ENCODE measurements around the gene CHMP4A. TPM values are rescaled to one million over a fixed set of nuclear protein-coding genes. Genes with fewer than 3 reads are reported as not detected.

Gene CHMP4A
- total and polyA plus RNA-seq, 9 of the 15 experiments (the other 6 are each of a cell fraction or from before 2014, with no cell fraction given): 28.8 to 104 (median 52.7) TPM

DNA sequence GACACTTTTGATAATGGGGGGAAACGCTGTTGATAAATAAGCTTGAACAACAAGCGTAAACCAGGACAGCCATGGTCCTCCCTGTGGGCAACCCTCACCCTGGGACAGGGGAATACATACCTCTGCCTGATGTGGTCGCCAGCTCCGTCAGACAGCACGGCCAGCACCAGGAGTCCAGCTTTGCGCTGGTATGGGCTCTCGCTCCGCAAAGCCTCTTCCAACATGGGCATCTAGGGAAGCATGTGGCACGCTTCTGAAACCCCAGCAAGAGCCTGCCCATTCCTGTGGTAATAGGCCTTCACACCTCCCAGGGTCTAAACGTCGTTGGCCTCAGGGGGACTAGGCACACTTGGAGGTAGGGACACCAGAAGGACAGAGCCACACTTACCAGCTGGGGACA, 27.5 kb downstream of the CHMP4A start:
- POLR2A ChIA-PET: interaction anchor here (0.9 to 1.5 kb wide), 2 partner anchors 10 to 11 kb away, joined by 3 to 5 read pairs; partner anchors contain the start of gene TM9SF1
- intact Hi-C loops (cut with micrococcal nuclease) (no loop called here), in situ Hi-C loops (cut with MboI) (no loop called here)
- WGBS (ENCODE audit: insufficient coverage, low coverage, missing lambda C conversion rate): 87% methylated on average over 8 of the region's 11 CpGs
- BruUV-seq (replicated peaks): no TSS peak
- ATAC-seq (no peak), DNase-seq (ENCODE audit: extremely low read depth in 1 of 4, low spot score in 3 of 4) (no peak), FAIRE-seq (no peak)
- Histone ChIP-seq H3K9ac (ENCODE audit: insufficient read depth in 1 of 2, low read depth in 2 of 2, low read length in 2 of 2) (no peak overlapping the region), H3K27me3 (ENCODE audit: control insufficient read depth in 2 of 2, insufficient read depth in 2 of 2, low read length in 2 of 2) (no peaks in the 10 kb centered on the region), H3K36me3 (ENCODE audit: control insufficient read depth, insufficient read depth, low read length) (peaks cover 75% of the 10 kb centered on the region; the same call in 2 of the 3 replicates), H3K27ac (ENCODE audit: extremely low read depth, low read depth, low read length) (no peak overlapping the region), H2AFZ (ENCODE audit: low read depth, low read length) (no peak overlapping the region), H3K4me2 (ENCODE audit: insufficient read depth, low read length) (no peak overlapping the region), H3K9me3 (replicated peaks; ENCODE audit: control insufficient read depth, insufficient read depth, low read depth, low read length) (no peaks in the 10 kb centered on the region), H3K4me3 (no peak overlapping the region), H3K79me2 (ENCODE audit: control insufficient read depth, insufficient read depth, low read length) (peaks cover 18% of the 10 kb centered on the region), H3K9me1 (ENCODE audit: control insufficient read depth, insufficient read depth, low read length) (peaks cover 3% of the 10 kb centered on the region), H4K20me1 (replicated peaks; ENCODE audit: control insufficient read depth, insufficient read depth, low read length) (peaks cover 9% of the 10 kb centered on the region; the same call in 1 of the 2 replicates), H3K4me1 (replicated peaks in 1 of 2; ENCODE audit: control insufficient read depth in 2 of 2, insufficient read depth in 2 of 2, low read length in 2 of 2) (peaks cover 0 to 21% of the 10 kb centered on the region in 2 experiments; a peak in 3 of 5 replicates)
- CTCF ChIA-PET (ENCODE audit: low intra/inter-chr PET ratio): no interaction called here
- TF ChIP-seq ZNF121 (CRISPR knock-in tag; conservative IDR thresholded peaks at IDR 0.05) (no peak), CXXC5 (CRISPR knock-in tag; IDR thresholded peaks at IDR 0.05) (no peak), ZNF212 (CRISPR knock-in tag; IDR thresholded peaks at IDR 0.05) (no peak), FIP1L1 (IDR thresholded peaks at IDR 0.05; ENCODE audit: low read depth, low read length, poor library complexity, severe bottlenecking) (no peak), ZNF79 (CRISPR knock-in tag; IDR thresholded peaks at IDR 0.05; ENCODE audit: low read depth) (no peak), TFAM (CRISPR knock-in tag; conservative IDR thresholded peaks at IDR 0.05) (no peak), TAF7 (tag; IDR thresholded peaks at IDR 0.05) (no peak), SMAD3 (CRISPR knock-in tag; conservative IDR thresholded peaks at IDR 0.05) (no peak), ZNF586 (CRISPR knock-in tag; conservative IDR thresholded peaks at IDR 0.05) (no peak), ZBTB2 (IDR thresholded peaks at IDR 0.05) (no peak), ATF7 (IDR thresholded peaks at IDR 0.05) (no peak), RAD21 (CRISPR knock-in tag; conservative IDR thresholded peaks at IDR 0.05 in 1 of 2, IDR thresholded peaks at IDR 0.05 in 1 of 2) (no peak), ZKSCAN1 (IDR thresholded peaks at IDR 0.05; ENCODE audit: low read depth, low read length) (no peak), NRF1 (conservative IDR thresholded peaks at IDR 0.05 in 1 of 2, IDR thresholded peaks at IDR 0.05 in 1 of 2) (no peak), RFX7 (CRISPR knock-in tag; IDR thresholded peaks at IDR 0.05) (no peak), ZNF133 (CRISPR knock-in tag; IDR thresholded peaks at IDR 0.05) (no peak), ZNF830 (CRISPR knock-in tag; IDR thresholded peaks at IDR 0.05) (no peak)
- TF ChIP-seq, protein P1, sequence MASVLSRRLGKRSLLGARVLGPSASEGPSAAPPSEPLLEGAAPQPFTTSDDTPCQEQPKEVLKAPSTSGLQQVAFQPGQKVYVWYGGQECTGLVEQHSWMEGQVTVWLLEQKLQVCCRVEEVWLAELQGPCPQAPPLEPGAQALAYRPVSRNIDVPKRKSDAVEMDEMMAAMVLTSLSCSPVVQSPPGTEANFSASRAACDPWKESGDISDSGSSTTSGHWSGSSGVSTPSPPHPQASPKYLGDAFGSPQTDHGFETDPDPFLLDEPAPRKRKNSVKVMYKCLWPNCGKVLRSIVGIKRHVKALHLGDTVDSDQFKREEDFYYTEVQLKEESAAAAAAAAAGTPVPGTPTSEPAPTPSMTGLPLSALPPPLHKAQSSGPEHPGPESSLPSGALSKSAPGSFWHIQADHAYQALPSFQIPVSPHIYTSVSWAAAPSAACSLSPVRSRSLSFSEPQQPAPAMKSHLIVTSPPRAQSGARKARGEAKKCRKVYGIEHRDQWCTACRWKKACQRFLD (CRISPR knock-in tag; IDR thresholded peaks at IDR 0.05): no peak

Measured in K562 (cell line).